SK-N-SH (cell line): ENCODE measurements around the gene SPOCK1. TPM values are rescaled to one million over a fixed set of nuclear protein-coding genes. Genes with fewer than 3 reads are reported as not detected.

Experiments
- CTCF ChIA-PET: fragments of 300-600, 350-600 bp; formaldehyde crosslinking; extraction: SDS; loops from one replicate; lab custom pipeline; 2021; lab: Yijun Ruan, JAX
- POLR2A ChIA-PET: fragments of 350-600 bp; sonication (Branson Sonifier 250); formaldehyde crosslinking; extraction: SDS; loops from one replicate; lab custom pipeline; 2020; ENCODE audit warnings: antibody characterized with exemption, inconsistent platforms; lab: Yijun Ruan, JAX
- DNase-seq: peaks from one replicate; pipeline ENCODE4 v3.0.0; 2012
- H2AFZ ChIP-seq: fragments of 200-600 bp; sonication (generic); 2 replicates; pipeline ENCODE4 v1.8.1; 2016; ENCODE audit warnings: antibody characterized with exemption, mild to moderate bottlenecking, low read depth
- H3F3A ChIP-seq: fragments of 200-600 bp; sonication (generic); replicated peaks from 2 replicates; pipeline ENCODE3; 2016; ENCODE audit warnings: antibody characterized with exemption, mild to moderate bottlenecking; ENCODE audit not compliant: insufficient read depth
- H3K27ac ChIP-seq, 2 experiments: fragments of 200-500 bp in 1 of 2; fragments of 200-600 bp in 1 of 2; sonication (Bioruptor generic) in 1 of 2; sonication (generic), shearing (Covaris generic) in 1 of 2; 2 replicates each; pipeline versions ENCODE4 v1.5.1 to v1.6.1; 2014 to 2016; ENCODE audit warnings: low read depth in 2 of 2, inconsistent platforms in 1 of 2, low read length in 1 of 2, mild to moderate bottlenecking in 1 of 2, mixed read lengths in 1 of 2
- H3K27me3 ChIP-seq: fragments of 200-600 bp; sonication (generic), shearing (Covaris generic); 2 replicates; pipeline ENCODE4 v1.6.1; 2016; ENCODE audit warnings: mixed run types; ENCODE audit not compliant: insufficient read depth
- H3K36me3 ChIP-seq, 2 experiments: fragments of 200-500 bp in 1 of 2; fragments of 200-600 bp in 1 of 2; sonication (Bioruptor generic) in 1 of 2; sonication (generic) in 1 of 2; replicated peaks in 1 of 2; 2 replicates each; pipeline versions ENCODE3 to v1.5.1; 2014 to 2016; ENCODE audit warnings: low read length in 1 of 2, mild to moderate bottlenecking in 1 of 2; ENCODE audit not compliant: insufficient read depth in 2 of 2, control insufficient read depth in 1 of 2
- H3K4me1 ChIP-seq, 2 experiments: fragments of 200-500 bp in 1 of 2; fragments of 200-600 bp in 1 of 2; sonication (Bioruptor generic) in 1 of 2; sonication (generic), shearing (Covaris generic) in 1 of 2; 2 replicates each; pipeline versions ENCODE4 v1.5.1 to v1.6.1; 2014 to 2016; ENCODE audit warnings: low read depth in 1 of 2, low read length in 1 of 2, mixed run types in 1 of 2; ENCODE audit not compliant: insufficient read depth in 2 of 2, control insufficient read depth in 1 of 2
- H3K4me2 ChIP-seq: fragments of 200-600 bp; sonication (generic), shearing (Covaris generic); 2 replicates; pipeline ENCODE4 v1.6.1; 2017; ENCODE audit warnings: mixed run types
- H3K4me3 ChIP-seq, 2 experiments: fragments of 200-500 bp in 1 of 2; fragments of 200-600 bp in 1 of 2; sonication (Bioruptor generic) in 1 of 2; sonication (generic), shearing (Covaris generic) in 1 of 2; 2 replicates each; pipeline versions ENCODE4 v1.5.1 to v1.8.1; 2014 to 2016; ENCODE audit warnings: low read depth in 2 of 2, inconsistent platforms in 1 of 2, low read length in 1 of 2, mild to moderate bottlenecking in 1 of 2, mixed read lengths in 1 of 2, moderate library complexity in 1 of 2
- H3K79me2 ChIP-seq: fragments of 200-600 bp; sonication (generic); 2 replicates; pipeline ENCODE4 v1.8.1; 2017; ENCODE audit warnings: mild to moderate bottlenecking; ENCODE audit not compliant: insufficient read depth
- H3K9ac ChIP-seq: fragments of 200-600 bp; sonication (generic); 2 replicates; pipeline ENCODE4 v1.6.1; 2017; ENCODE audit warnings: mixed run types
- H3K9me2 ChIP-seq: fragments of 200-600 bp; sonication (generic); 2 replicates; pipeline ENCODE4 v1.6.1; 2017; ENCODE audit warnings: mixed run types
- H3K9me3 ChIP-seq: fragments of 200-600 bp; sonication (generic); 2 replicates; pipeline ENCODE4 v1.6.1; 2017; ENCODE audit warnings: mixed run types, mild to moderate bottlenecking, moderate library complexity
- H4K20me1 ChIP-seq: fragments of 200-600 bp; sonication (generic); 2 replicates; pipeline ENCODE4 v1.6.1; 2017; ENCODE audit warnings: mild to moderate bottlenecking, mixed run types; ENCODE audit not compliant: insufficient read depth
- CHD2 ChIP-seq: fragments of 150-350 bp; IDR thresholded peaks from 2 replicates; pipeline ENCODE4 v1.6.1; 2018; ENCODE audit warnings: low read length; ENCODE audit not compliant: partially characterized antibody
- EZH2phosphoT487 ChIP-seq: fragments of 200-600 bp; sonication (generic); IDR thresholded peaks from 2 replicates; pipeline ENCODE4 v1.6.1; 2017; ENCODE audit warnings: low read depth, mixed run types, mild to moderate bottlenecking, antibody characterized with exemption, moderate library complexity, borderline replicate concordance
- MEF2A ChIP-seq: IDR thresholded peaks from 2 replicates; pipeline ENCODE4 v1.4.0; 2012; ENCODE audit warnings: low read depth, borderline replicate concordance
- NFIC ChIP-seq: IDR thresholded peaks from 2 replicates; pipeline ENCODE4 v1.4.0; 2012; ENCODE audit warnings: borderline replicate concordance
- NRF1 ChIP-seq: IDR thresholded peaks from 2 replicates; pipeline ENCODE4 v1.6.1; 2012; ENCODE audit warnings: low read depth, mild to moderate bottlenecking, low read length
- POLR2AphosphoS5 ChIP-seq: IDR thresholded peaks from 2 replicates; pipeline ENCODE4 v1.6.1; 2012; ENCODE audit warnings: low read depth, low read length
- RAD21 ChIP-seq: IDR thresholded peaks from 2 replicates; pipeline ENCODE4 v1.6.1; 2012; ENCODE audit warnings: mild to moderate bottlenecking, low read length
- RFX5 ChIP-seq: IDR thresholded peaks from 2 replicates; pipeline ENCODE4 v1.6.1; 2012; ENCODE audit warnings: mild to moderate bottlenecking, improper control_type of control experiment, low read length
- RXRA ChIP-seq: IDR thresholded peaks from 2 replicates; pipeline ENCODE4 v1.4.0; 2012; ENCODE audit warnings: low read depth, mild to moderate bottlenecking, borderline replicate concordance
- SIN3A ChIP-seq: IDR thresholded peaks from 2 replicates; pipeline ENCODE4 v1.6.1; 2012; ENCODE audit warnings: low read depth, mild to moderate bottlenecking, low read length, moderate library complexity, borderline replicate concordance
- SMC3 ChIP-seq: IDR thresholded peaks from 2 replicates; pipeline ENCODE4 v1.6.1; 2012; ENCODE audit warnings: low read depth, low read length, improper control_type of control experiment
- TAF1 ChIP-seq: IDR thresholded peaks from 2 replicates; pipeline ENCODE4 v1.6.1; 2012; ENCODE audit warnings: low read depth, mild to moderate bottlenecking, low read length, moderate library complexity, borderline replicate concordance
- TCF12 ChIP-seq: IDR thresholded peaks from 2 replicates; pipeline ENCODE4 v1.4.0; 2012
- YY1 ChIP-seq: IDR thresholded peaks from 2 replicates; pipeline ENCODE4 v1.4.0; 2012; ENCODE audit warnings: low read depth, mild to moderate bottlenecking
- WGBS: methylation state at CpG from one replicate; pipeline ENCODE4 v1.1.6; 2017; ENCODE audit warnings: low lambda C conversion rate; 5-methylcytosine and 5-hydroxymethylcytosine counted together
- polyA plus RNA-seq, 3 experiments: library from polyadenylated mRNA; depleted of rRNA; stranded (reverse); fragments of >200 nt; gene quantifications; 2 replicates each; pipeline ENCODE4 v1.2.3, GENCODE V29; 2012
- TF ChIP-seq, protein P1 (sequence below): fragments of 150-350 bp; IDR thresholded peaks from 2 replicates; pipeline ENCODE4 v1.6.1; 2017; ENCODE audit warnings: antibody characterized with exemption, low read length, low read depth, borderline replicate concordance
- TF ChIP-seq, protein P2 (sequence below): fragments of 200-600 bp; sonication (generic); IDR thresholded peaks from 2 replicates; pipeline ENCODE4 v1.6.1; 2017; ENCODE audit warnings: antibody characterized with exemption, mild to moderate bottlenecking, moderate library complexity
- TF ChIP-seq, protein P3 (sequence below): IDR thresholded peaks from 2 replicates; pipeline ENCODE4 v1.6.1; 2012; ENCODE audit warnings: mild to moderate bottlenecking, low read depth, low read length, moderate library complexity
- TF ChIP-seq, protein P4 (sequence below): IDR thresholded peaks from 2 replicates; pipeline ENCODE4 v1.4.0; 2012; ENCODE audit warnings: low read depth
- TF ChIP-seq, protein P5 (sequence below): IDR thresholded peaks from 2 replicates; pipeline ENCODE4; 2012
- TF ChIP-seq, protein P6 (sequence below): IDR thresholded peaks from 2 replicates; pipeline ENCODE4 v1.4.0; 2012; ENCODE audit warnings: low read depth, borderline replicate concordance

Gene SPOCK1
- polyA plus RNA-seq, 1 of the 3 experiments (the other 2 are of a cell fraction) = 11.3 TPM

DNA sequence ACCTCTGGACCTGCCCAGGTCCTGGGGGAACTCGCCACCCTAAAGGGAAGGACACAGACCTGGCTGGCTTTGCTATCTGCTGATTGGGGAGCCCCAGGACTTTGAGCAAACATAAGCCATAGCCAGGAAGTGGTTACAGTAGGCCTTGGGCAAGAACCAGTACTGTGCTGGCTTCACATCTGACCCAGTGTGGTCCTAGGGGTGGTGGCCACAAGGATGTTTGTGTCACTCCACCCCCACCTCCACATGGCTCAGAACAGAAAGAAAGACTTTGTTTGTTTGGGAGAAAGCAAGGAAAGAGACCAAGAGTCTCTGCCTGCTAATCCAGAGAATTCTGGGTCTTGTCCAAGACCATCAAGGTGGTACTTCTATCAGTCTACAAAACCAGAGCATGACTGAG is 334.2 kb downstream of the SPOCK1 start:
- H3F3A ChIP-seq = peaks cover 2% of the 10 kb centered on the region
- no peak overlapping the region for H3K4me2 ChIP-seq
- no peak overlapping the region for H3K9ac ChIP-seq
- WGBS = 0% methylated on average over 1 of the region's 1 CpG
- H3K4me3 ChIP-seq = no peak overlapping the region
- no peak overlapping the region for H3K27ac ChIP-seq
- no peak overlapping the region for H2AFZ ChIP-seq
- ChIA-PET CTCF (no interaction called here), POLR2A (no interaction called here)
- no peak for DNase-seq
- TF ChIP-seq POLR2AphosphoS5 (no peak), SIN3A (no peak), RFX5 (no peak), TAF1 (no peak), NFIC (no peak), CHD2 (no peak), SMC3 (no peak), NRF1 (no peak), RXRA (no peak), TCF12 (no peak), RAD21 (no peak), YY1 (no peak), MEF2A (no peak), EZH2phosphoT487 (no peak)
- TF ChIP-seq, protein P1, sequence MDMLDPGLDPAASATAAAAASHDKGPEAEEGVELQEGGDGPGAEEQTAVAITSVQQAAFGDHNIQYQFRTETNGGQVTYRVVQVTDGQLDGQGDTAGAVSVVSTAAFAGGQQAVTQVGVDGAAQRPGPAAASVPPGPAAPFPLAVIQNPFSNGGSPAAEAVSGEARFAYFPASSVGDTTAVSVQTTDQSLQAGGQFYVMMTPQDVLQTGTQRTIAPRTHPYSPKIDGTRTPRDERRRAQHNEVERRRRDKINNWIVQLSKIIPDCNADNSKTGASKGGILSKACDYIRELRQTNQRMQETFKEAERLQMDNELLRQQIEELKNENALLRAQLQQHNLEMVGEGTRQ = no peak
- TF ChIP-seq, protein P2, sequence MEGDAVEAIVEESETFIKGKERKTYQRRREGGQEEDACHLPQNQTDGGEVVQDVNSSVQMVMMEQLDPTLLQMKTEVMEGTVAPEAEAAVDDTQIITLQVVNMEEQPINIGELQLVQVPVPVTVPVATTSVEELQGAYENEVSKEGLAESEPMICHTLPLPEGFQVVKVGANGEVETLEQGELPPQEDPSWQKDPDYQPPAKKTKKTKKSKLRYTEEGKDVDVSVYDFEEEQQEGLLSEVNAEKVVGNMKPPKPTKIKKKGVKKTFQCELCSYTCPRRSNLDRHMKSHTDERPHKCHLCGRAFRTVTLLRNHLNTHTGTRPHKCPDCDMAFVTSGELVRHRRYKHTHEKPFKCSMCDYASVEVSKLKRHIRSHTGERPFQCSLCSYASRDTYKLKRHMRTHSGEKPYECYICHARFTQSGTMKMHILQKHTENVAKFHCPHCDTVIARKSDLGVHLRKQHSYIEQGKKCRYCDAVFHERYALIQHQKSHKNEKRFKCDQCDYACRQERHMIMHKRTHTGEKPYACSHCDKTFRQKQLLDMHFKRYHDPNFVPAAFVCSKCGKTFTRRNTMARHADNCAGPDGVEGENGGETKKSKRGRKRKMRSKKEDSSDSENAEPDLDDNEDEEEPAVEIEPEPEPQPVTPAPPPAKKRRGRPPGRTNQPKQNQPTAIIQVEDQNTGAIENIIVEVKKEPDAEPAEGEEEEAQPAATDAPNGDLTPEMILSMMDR = no peak
- TF ChIP-seq, protein P3, sequence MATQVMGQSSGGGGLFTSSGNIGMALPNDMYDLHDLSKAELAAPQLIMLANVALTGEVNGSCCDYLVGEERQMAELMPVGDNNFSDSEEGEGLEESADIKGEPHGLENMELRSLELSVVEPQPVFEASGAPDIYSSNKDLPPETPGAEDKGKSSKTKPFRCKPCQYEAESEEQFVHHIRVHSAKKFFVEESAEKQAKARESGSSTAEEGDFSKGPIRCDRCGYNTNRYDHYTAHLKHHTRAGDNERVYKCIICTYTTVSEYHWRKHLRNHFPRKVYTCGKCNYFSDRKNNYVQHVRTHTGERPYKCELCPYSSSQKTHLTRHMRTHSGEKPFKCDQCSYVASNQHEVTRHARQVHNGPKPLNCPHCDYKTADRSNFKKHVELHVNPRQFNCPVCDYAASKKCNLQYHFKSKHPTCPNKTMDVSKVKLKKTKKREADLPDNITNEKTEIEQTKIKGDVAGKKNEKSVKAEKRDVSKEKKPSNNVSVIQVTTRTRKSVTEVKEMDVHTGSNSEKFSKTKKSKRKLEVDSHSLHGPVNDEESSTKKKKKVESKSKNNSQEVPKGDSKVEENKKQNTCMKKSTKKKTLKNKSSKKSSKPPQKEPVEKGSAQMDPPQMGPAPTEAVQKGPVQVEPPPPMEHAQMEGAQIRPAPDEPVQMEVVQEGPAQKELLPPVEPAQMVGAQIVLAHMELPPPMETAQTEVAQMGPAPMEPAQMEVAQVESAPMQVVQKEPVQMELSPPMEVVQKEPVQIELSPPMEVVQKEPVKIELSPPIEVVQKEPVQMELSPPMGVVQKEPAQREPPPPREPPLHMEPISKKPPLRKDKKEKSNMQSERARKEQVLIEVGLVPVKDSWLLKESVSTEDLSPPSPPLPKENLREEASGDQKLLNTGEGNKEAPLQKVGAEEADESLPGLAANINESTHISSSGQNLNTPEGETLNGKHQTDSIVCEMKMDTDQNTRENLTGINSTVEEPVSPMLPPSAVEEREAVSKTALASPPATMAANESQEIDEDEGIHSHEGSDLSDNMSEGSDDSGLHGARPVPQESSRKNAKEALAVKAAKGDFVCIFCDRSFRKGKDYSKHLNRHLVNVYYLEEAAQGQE = no peak
- TF ChIP-seq, protein P4, sequence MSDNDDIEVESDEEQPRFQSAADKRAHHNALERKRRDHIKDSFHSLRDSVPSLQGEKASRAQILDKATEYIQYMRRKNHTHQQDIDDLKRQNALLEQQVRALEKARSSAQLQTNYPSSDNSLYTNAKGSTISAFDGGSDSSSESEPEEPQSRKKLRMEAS = no peak
- TF ChIP-seq, protein P5, sequence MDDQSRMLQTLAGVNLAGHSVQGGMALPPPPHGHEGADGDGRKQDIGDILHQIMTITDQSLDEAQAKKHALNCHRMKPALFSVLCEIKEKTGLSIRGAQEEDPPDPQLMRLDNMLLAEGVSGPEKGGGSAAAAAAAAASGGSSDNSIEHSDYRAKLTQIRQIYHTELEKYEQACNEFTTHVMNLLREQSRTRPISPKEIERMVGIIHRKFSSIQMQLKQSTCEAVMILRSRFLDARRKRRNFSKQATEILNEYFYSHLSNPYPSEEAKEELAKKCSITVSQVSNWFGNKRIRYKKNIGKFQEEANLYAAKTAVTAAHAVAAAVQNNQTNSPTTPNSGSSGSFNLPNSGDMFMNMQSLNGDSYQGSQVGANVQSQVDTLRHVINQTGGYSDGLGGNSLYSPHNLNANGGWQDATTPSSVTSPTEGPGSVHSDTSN = no peak
- TF ChIP-seq, protein P6, sequence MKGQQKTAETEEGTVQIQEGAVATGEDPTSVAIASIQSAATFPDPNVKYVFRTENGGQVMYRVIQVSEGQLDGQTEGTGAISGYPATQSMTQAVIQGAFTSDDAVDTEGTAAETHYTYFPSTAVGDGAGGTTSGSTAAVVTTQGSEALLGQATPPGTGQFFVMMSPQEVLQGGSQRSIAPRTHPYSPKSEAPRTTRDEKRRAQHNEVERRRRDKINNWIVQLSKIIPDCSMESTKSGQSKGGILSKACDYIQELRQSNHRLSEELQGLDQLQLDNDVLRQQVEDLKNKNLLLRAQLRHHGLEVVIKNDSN = no peak
- H3K4me1 ChIP-seq = no peaks in the 10 kb centered on the region
- no peaks in the 10 kb centered on the region for H3K9me3 ChIP-seq
- H3K9me2 ChIP-seq = no peaks in the 10 kb centered on the region
- peaks cover 35% of the 10 kb centered on the region; the same call in 1 of the 2 replicates for H3K79me2 ChIP-seq
- H3K27me3 ChIP-seq = no peaks in the 10 kb centered on the region
- no peaks in the 10 kb centered on the region for H4K20me1 ChIP-seq
- H3K36me3 ChIP-seq = no peaks in the 10 kb centered on the region
